Caco-2 (cell line): Measurements from ENCODE around the gene CDK5RAP2. TPM values are rescaled to one million over a fixed set of nuclear protein-coding genes. Genes with fewer than 3 reads are reported as not detected.

ENCODE experiments used
- BruUV-seq: library from RNA; stranded (reverse); fragments of 400-500 nt; replicated peaks from 2 replicates; lab custom pipeline; 2021; lab: Mats Ljungman, UMichigan
- CTCF ChIA-PET: fragments of 300-600 bp; sonication (Branson Sonifier 250); formaldehyde crosslinking; loops from one replicate; lab custom pipeline; 2022; ENCODE audit warnings: antibody characterized with exemption; lab: Charles Lee
- POLR2A ChIA-PET: fragments of 300-600 bp; sonication (Branson Sonifier 250); formaldehyde crosslinking; loops from one replicate; lab custom pipeline; 2022; ENCODE audit warnings: antibody characterized with exemption; lab: Charles Lee
- DNase-seq, 2 experiments: peaks; one replicate each; pipeline versions ENCODE4 v3.0.0 to v3.0.0-alpha.2; 2020 to 2022
- H3K27me3 ChIP-seq: replicated peaks from 2 replicates; pipeline ENCODE4 v1.6.0; 2011; ENCODE audit warnings: low read length; ENCODE audit not compliant: control insufficient read depth, insufficient read depth
- H3K36me3 ChIP-seq: 2 replicates; pipeline ENCODE4 v1.5.1; 2011; ENCODE audit warnings: low read length; ENCODE audit not compliant: control insufficient read depth, insufficient read depth
- H3K4me1 ChIP-seq: fragments of 250-450 bp; sonication (Bioruptor Pico); 2 replicates; pipeline ENCODE4 v1.5.1; 2020; ENCODE audit warnings: mild to moderate bottlenecking
- H3K4me3 ChIP-seq: 2 replicates; pipeline ENCODE4 v1.5.1; 2011; ENCODE audit warnings: low read depth, mild to moderate bottlenecking, control low read depth, low read length
- H3K9me3 ChIP-seq: fragments of 250-450 bp; sonication (Bioruptor Pico); 2 replicates; pipeline ENCODE4 v1.5.1; 2020; ENCODE audit warnings: mild to moderate bottlenecking, moderate library complexity
- H3K27ac Mint-ChIP-seq: one replicate; pipeline ENCODE4 v1.8.0; 2022; ENCODE audit warnings: mixed read lengths; ENCODE audit not compliant: unreplicated experiment
- H3K27me3 Mint-ChIP-seq: one replicate; pipeline ENCODE4 v1.8.0; 2022; ENCODE audit warnings: mixed read lengths; ENCODE audit not compliant: insufficient read depth, unreplicated experiment
- H3K36me3 Mint-ChIP-seq: one replicate; pipeline ENCODE4 v1.8.0; 2022; ENCODE audit warnings: mild to moderate bottlenecking, mixed read lengths; ENCODE audit not compliant: insufficient read depth, unreplicated experiment
- H3K4me1 Mint-ChIP-seq: one replicate; pipeline ENCODE4 v1.8.0; 2022; ENCODE audit warnings: low read depth, mixed read lengths; ENCODE audit not compliant: unreplicated experiment
- H3K4me3 Mint-ChIP-seq: one replicate; pipeline ENCODE4 v1.8.0; 2022; ENCODE audit warnings: mild to moderate bottlenecking, moderate library complexity, mixed read lengths; ENCODE audit not compliant: unreplicated experiment
- H3K9me3 Mint-ChIP-seq: one replicate; pipeline ENCODE4 v1.8.0; 2022; ENCODE audit warnings: mixed read lengths; ENCODE audit not compliant: unreplicated experiment
- intact Hi-C: fragments of 100-400 bp; cut with micrococcal nuclease; formaldehyde crosslinking; loops from one replicate; pipeline ENCODE4 v1.10.0; 2022; ENCODE audit not compliant: unreplicated experiment
- total RNA-seq: library from RNA; stranded (reverse); gene quantifications from 2 replicates; pipeline ENCODE4 v1.2.3, GENCODE V29; 2022
- TF ChIP-seq, protein P1 (sequence below), 2 experiments: fragments of 200-600 bp in 1 of 2; IDR thresholded peaks; 1 replicate in 1 of 2; 2 replicates in 1 of 2; pipeline versions ENCODE4 v1.5.1 to v1.8.0; 2011 to 2022; ENCODE audit warnings: antibody characterized with exemption in 1 of 2, control low read depth in 1 of 2, inconsistent platforms in 1 of 2, low read depth in 1 of 2, low read length in 1 of 2, mild to moderate bottlenecking in 1 of 2, moderate library complexity in 1 of 2; ENCODE audit not compliant: insufficient read depth in 1 of 2, severe bottlenecking in 1 of 2, unreplicated experiment in 1 of 2

The CDK5RAP2 gene
- total RNA-seq, 1 experiment from 2014 or later, result 71.3 TPM

DNA sequence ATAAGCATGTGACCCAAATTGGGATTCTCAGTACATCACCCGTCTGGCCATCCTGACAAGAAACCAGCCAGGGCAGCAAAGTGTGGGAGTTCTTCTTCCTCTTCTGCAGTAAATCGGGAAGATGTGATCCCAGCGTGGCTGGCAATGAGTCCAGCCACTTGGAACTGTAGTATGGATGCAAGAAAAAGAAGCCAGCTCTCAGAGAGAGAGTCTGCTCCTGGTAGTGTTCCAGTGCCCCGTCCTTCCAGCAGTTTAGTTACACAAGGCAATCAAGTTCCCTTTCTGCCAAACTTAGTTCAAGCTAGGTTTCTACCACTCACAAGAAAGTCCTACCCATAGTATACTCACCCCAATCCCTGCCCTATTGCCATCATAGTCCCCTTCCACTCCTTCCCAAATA, 65.6 kb downstream of the CDK5RAP2 start:
- peaks cover 47% of the 10 kb centered on the region for H3K36me3 Mint-ChIP-seq
- H3K27ac Mint-ChIP-seq, result no peak overlapping the region
- Histone ChIP-seq H3K4me3 (no peak overlapping the region), H3K27me3 (no peaks in the 10 kb centered on the region), H3K4me1 (no peaks in the 10 kb centered on the region), H3K36me3 (peaks cover 3% of the 10 kb centered on the region; the same call in 1 of the 2 replicates), H3K9me3 (no peaks in the 10 kb centered on the region)
- H3K9me3 Mint-ChIP-seq, result no peaks in the 10 kb centered on the region
- BruUV-seq, result no TSS peak
- ChIA-PET POLR2A (no interaction called here), CTCF (no interaction called here)
- no peaks in the 10 kb centered on the region for H3K27me3 Mint-ChIP-seq
- TF ChIP-seq, protein P1, sequence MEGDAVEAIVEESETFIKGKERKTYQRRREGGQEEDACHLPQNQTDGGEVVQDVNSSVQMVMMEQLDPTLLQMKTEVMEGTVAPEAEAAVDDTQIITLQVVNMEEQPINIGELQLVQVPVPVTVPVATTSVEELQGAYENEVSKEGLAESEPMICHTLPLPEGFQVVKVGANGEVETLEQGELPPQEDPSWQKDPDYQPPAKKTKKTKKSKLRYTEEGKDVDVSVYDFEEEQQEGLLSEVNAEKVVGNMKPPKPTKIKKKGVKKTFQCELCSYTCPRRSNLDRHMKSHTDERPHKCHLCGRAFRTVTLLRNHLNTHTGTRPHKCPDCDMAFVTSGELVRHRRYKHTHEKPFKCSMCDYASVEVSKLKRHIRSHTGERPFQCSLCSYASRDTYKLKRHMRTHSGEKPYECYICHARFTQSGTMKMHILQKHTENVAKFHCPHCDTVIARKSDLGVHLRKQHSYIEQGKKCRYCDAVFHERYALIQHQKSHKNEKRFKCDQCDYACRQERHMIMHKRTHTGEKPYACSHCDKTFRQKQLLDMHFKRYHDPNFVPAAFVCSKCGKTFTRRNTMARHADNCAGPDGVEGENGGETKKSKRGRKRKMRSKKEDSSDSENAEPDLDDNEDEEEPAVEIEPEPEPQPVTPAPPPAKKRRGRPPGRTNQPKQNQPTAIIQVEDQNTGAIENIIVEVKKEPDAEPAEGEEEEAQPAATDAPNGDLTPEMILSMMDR (IDR thresholded peaks at IDR 0.05; ENCODE audit: insufficient read depth in 1 of 2, low read depth in 1 of 2, low read length in 1 of 2, severe bottlenecking in 1 of 2, unreplicated experiment in 1 of 2), result no peak
- H3K4me1 Mint-ChIP-seq, result no peaks in the 10 kb centered on the region
- intact Hi-C loops, result no loop called here
- no peak overlapping the region for H3K4me3 Mint-ChIP-seq
- DNase-seq, result no peak

DNA sequence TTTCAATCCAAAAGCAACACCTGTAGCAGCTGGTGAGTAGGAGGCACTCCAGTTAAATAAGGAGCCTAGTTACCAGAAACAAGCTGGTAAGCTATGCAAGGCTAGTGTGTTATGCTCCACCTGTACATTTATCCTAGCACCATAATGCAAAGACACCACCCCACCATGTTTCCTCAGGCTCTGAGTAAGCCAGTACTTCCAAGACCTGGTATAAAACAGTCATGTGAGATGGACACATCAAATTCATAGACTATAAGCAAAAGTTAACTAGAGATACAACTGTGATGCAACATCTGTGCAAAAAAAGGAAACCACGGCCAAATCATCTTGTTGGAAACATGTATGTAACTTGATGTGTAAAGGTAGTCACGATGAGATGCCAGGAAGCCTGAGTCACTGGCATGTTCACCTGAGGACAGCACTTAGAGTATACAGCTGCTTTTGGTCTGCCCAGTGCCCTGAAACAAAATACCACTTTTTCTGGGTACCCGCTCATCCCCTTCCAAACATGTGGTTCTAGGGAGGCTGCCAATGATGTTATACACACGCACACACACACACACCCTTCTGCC, 66.1 kb downstream of the CDK5RAP2 start:
- peaks cover 46% of the 10 kb centered on the region for H3K36me3 Mint-ChIP-seq
- ChIA-PET POLR2A (no interaction called here), CTCF (no interaction called here)
- Histone ChIP-seq H3K27me3 (no peaks in the 10 kb centered on the region), H3K9me3 (no peaks in the 10 kb centered on the region), H3K4me3 (no peak overlapping the region), H3K36me3 (peaks cover 3% of the 10 kb centered on the region; the same call in 1 of the 2 replicates), H3K4me1 (no peaks in the 10 kb centered on the region)
- H3K4me3 Mint-ChIP-seq, result no peak overlapping the region
- no peaks in the 10 kb centered on the region for H3K9me3 Mint-ChIP-seq
- no TSS peak for BruUV-seq
- no peak overlapping the region for H3K27ac Mint-ChIP-seq
- intact Hi-C loops, result no loop called here
- no peak for DNase-seq
- H3K4me1 Mint-ChIP-seq, result no peaks in the 10 kb centered on the region
- TF ChIP-seq, protein P1 (IDR thresholded peaks at IDR 0.05; ENCODE audit: insufficient read depth in 1 of 2, low read depth in 1 of 2, low read length in 1 of 2, severe bottlenecking in 1 of 2, unreplicated experiment in 1 of 2), result no peak
- H3K27me3 Mint-ChIP-seq, result no peaks in the 10 kb centered on the region

DNA sequence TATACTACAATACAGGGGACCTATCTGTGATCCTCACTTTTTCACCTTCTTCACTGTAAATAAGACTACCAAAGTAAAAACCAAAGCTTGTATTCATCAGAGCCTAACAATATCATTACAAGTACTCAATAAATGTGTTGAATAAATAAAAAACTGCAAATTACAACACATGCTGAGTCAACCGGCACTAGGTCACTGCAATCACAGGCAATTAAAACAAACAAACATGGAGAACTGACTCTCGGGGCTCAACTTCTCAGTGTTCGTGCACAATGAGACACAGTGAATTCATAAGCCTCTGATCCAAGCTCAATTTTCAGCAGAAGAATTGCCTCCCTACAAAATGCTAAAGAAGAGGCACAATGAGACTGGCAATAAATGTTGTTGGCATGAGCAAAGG, 69.2 kb downstream of the CDK5RAP2 start:
- intact Hi-C loops, result no loop called here
- peaks cover 37% of the 10 kb centered on the region for H3K36me3 Mint-ChIP-seq
- POLR2A ChIA-PET, result no interaction called here

More for the DNA sequence above, 69.2 kb downstream of the CDK5RAP2 start:
- 0 out of 2 replicates have a peak, but pooled peaks cover 1% of the 10 kb centered on the region for H3K36me3 ChIP-seq
- no peaks in the 10 kb centered on the region for H3K27me3 Mint-ChIP-seq
- CTCF ChIA-PET, result no interaction called here
- no peak for DNase-seq
- no peaks in the 10 kb centered on the region for H3K9me3 ChIP-seq
- no peaks in the 10 kb centered on the region for H3K27me3 ChIP-seq
- no peak overlapping the region for H3K4me3 ChIP-seq
- H3K4me3 Mint-ChIP-seq, result no peak overlapping the region
- no peaks in the 10 kb centered on the region for H3K4me1 Mint-ChIP-seq
- TF ChIP-seq, protein P1 (IDR thresholded peaks at IDR 0.05; ENCODE audit: insufficient read depth in 1 of 2, low read depth in 1 of 2, low read length in 1 of 2, severe bottlenecking in 1 of 2, unreplicated experiment in 1 of 2), result no peak
- no peaks in the 10 kb centered on the region for H3K9me3 Mint-ChIP-seq
- no TSS peak for BruUV-seq
- no peaks in the 10 kb centered on the region for H3K4me1 ChIP-seq
- H3K27ac Mint-ChIP-seq, result no peak overlapping the region
